GM21360 (cell line): ENCODE data around the gene KRTAP16-1.
"Not testable (repeated sequence)": the region's sequence is repeated elsewhere in the genome, so short reads cannot be mapped to it uniquely, and the experiment has no call there.

ENCODE experiments used
- ATAC-seq: cut with Tn5 transposase; IDR thresholded peaks from one replicate; pipeline ENCODE4 v1.9.1; 2021; ENCODE audit warnings: mild to moderate bottlenecking, moderate library complexity; ENCODE audit not compliant: unreplicated experiment

Gene KRTAP16-1

GRCh38 chr17:41301916-41302901 lies 6.9 kb downstream of the KRTAP16-1 start, which contains the start of gene KRTAP29-1:
KRTAP29-1 (minus strand) TSS chr17:41302851; CDS start chr17:41302851, 0 bp downstream.
- no peak for ATAC-seq

GRCh38 chr17:41301204-41301790 lies 7.8 kb downstream of the KRTAP16-1 start:
- ATAC-seq = no peak

GRCh38 chr17:41298458-41299135 lies 10.5 kb downstream of the KRTAP16-1 start:
- ATAC-seq = no peak

- ATAC-seq = no peak
Measured at GRCh38 chr17:41296846-41297245, 12.3 kb downstream of the KRTAP16-1 start.

- ATAC-seq = no peak
Measured at GRCh38 chr17:41294016-41294415, 15.1 kb downstream of the KRTAP16-1 start.

GRCh38 chr17:41287050-41287449 lies 22.1 kb downstream of the KRTAP16-1 start:
- ATAC-seq = no peak

- ATAC-seq = no peak
Measured at GRCh38 chr17:41284546-41284945, 24.6 kb downstream of the KRTAP16-1 start.

- ATAC-seq = no peak
Measured at GRCh38 chr17:41284043-41284442, 25.1 kb downstream of the KRTAP16-1 start.

- ATAC-seq = no peak
Measured at GRCh38 chr17:41278176-41278955, 30.7 kb downstream of the KRTAP16-1 start.

- ATAC-seq = not testable (repeated sequence)
Measured at GRCh38 chr17:41275648-41276190, 33.4 kb downstream of the KRTAP16-1 start, which contains the start of gene KRTAP9-7. KRTAP9-7 (plus strand) TSS chr17:41275698; CDS start chr17:41275698, 0 bp downstream.

GRCh38 chr17:41271858-41272257 lies 37.3 kb downstream of the KRTAP16-1 start:
- no peak for ATAC-seq

- not testable (repeated sequence) for ATAC-seq
Measured at GRCh38 chr17:41271323-41271722, 37.8 kb downstream of the KRTAP16-1 start.

- no peak for ATAC-seq
Measured at GRCh38 chr17:41267711-41268110, 41.4 kb downstream of the KRTAP16-1 start.

- ATAC-seq = no peak
Measured at GRCh38 chr17:41265078-41265477, 44.0 kb downstream of the KRTAP16-1 start, which contains the start of gene KRTAP9-6. KRTAP9-6 (plus strand) TSS chr17:41265378; CDS start chr17:41265378, 0 bp downstream.

- ATAC-seq = no peak
Measured at GRCh38 chr17:41264599-41264998, 44.5 kb downstream of the KRTAP16-1 start.

GRCh38 chr17:41263212-41263611 lies 45.9 kb downstream of the KRTAP16-1 start:
- ATAC-seq = no peak

GRCh38 chr17:41258406-41258805 lies 50.7 kb downstream of the KRTAP16-1 start:
- ATAC-seq = no peak
